Spinal cord (tissue), 10 donors: ENCODE results near the gene AUTS2. TPM values are rescaled to one million over a fixed set of nuclear protein-coding genes. Genes with fewer than 3 reads are reported as not detected.
A peak's percentile ranks its signal among the peaks of the same experiment; 100 is the strongest.

Source experiments
- DNase-seq, 6 donors: peaks; one replicate each; pipeline versions ENCODE4 v3.0.0 to v3.0.0-alpha.2; 2013 to 2015; ENCODE audit warnings: low spot score in 6 of 6, low read depth in 4 of 6
- H3K27ac ChIP-seq: one replicate; pipeline ENCODE4 v1.5.1; 2013; ENCODE audit warnings: low read depth, low read length, control low read depth
- H3K27me3 ChIP-seq: one replicate; pipeline ENCODE4 v1.6.1; 2013; ENCODE audit warnings: low read length; ENCODE audit not compliant: control insufficient read depth, insufficient read depth
- H3K36me3 ChIP-seq: one replicate; pipeline ENCODE4 v1.6.1; 2013; ENCODE audit warnings: low read length; ENCODE audit not compliant: control insufficient read depth, insufficient read depth
- H3K4me1 ChIP-seq: one replicate; pipeline ENCODE4 v1.6.1; 2013; ENCODE audit warnings: low read length; ENCODE audit not compliant: control insufficient read depth, insufficient read depth
- H3K4me3 ChIP-seq: one replicate; pipeline ENCODE4 v1.5.1; 2013; ENCODE audit warnings: low read depth, low read length, control low read depth
- H3K9me3 ChIP-seq: one replicate; pipeline ENCODE4 v1.6.1; 2013; ENCODE audit warnings: low read length; ENCODE audit not compliant: control insufficient read depth, insufficient read depth
- WGBS: methylation state at CpG from one replicate; pipeline ENCODE4 v1.1.5; 2013; ENCODE audit warnings: missing lambda C conversion rate; ENCODE audit not compliant: insufficient coverage; 5-methylcytosine and 5-hydroxymethylcytosine counted together
- polyA plus RNA-seq, 2 donors: library from polyadenylated mRNA; unstranded; fragments of 120-200 nt; gene quantifications; one replicate each; pipeline ENCODE4 v1.2.1, GENCODE V29; 2013; ENCODE audit not compliant: insufficient read length in 2 of 2
- total RNA-seq, 2 donors: library from RNA; depleted of rRNA in 1 of 2; stranded (reverse); fragments of 120-200 nt in 1 of 2; fragments of >200 nt in 1 of 2; gene quantifications; one replicate each; pipeline versions ENCODE4 v1.2.3 to v1.2.4, GENCODE V29; 2013 to 2014
- donor health status: healthy.

Gene AUTS2
- total and polyA plus RNA-seq, 4 donors: 56.2 to 214 (median 135) TPM

DNA sequence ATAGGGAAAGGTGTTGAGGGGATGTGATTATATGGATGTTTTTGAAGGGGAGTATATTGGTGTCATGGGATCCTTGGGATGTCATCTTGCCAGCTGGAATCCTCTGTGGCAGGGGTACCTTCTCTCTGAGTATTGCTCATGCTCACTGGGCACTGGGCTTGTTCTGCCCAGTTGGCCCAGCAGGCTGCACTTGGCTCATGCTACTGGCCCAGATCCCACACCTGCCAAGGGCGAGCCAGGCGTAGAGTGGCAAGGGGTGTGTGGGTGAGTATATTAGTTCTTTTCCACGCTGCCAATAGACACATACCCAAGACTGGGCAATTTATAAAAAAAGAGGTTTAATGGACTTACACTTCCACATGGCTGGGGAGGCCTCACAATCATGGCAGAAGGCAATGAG, 311.9 kb downstream of the AUTS2 start:
- Histone ChIP-seq H3K27ac (no peak overlapping the region), H3K27me3 (no peaks in the 10 kb centered on the region), H3K4me3 (no peak overlapping the region), H3K36me3 (peaks cover 3% of the 10 kb centered on the region), H3K9me3 (peaks cover 8% of the 10 kb centered on the region), H3K4me1 (peaks cover 3% of the 10 kb centered on the region)
- WGBS: no CpG with 5 or more reads among the region's 3 CpGs
- DNase-seq: no peak

DNA sequence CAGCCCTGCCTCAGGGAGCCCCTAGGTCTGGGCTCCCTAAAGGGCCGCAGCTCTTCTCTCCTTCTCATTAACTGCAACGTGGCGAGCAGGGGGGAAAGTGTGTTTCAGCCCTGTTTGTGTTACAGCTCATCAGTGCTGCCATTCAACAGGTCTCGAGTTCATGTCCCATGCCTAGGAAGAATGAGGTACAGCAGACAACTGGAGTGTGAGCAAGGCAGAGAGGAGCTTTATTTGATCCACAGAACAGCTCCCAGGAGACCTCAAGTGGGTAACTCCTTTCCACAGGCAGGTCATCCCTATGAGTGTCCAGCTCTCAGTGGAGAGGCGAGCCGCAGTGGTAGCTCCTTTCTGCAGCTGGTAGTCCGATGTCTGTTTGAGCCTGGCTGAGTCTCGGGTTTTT, 313.1 kb downstream of the AUTS2 start:
- Histone ChIP-seq H3K36me3 (peaks cover 3% of the 10 kb centered on the region), H3K27ac (no peak overlapping the region), H3K9me3 (peaks cover 8% of the 10 kb centered on the region), H3K4me3 (no peak overlapping the region), H3K27me3 (no peaks in the 10 kb centered on the region), H3K4me1 (peaks cover 3% of the 10 kb centered on the region)
- 99% methylated on average over 8 of the region's 8 CpGs for WGBS
- no peak for DNase-seq

DNA sequence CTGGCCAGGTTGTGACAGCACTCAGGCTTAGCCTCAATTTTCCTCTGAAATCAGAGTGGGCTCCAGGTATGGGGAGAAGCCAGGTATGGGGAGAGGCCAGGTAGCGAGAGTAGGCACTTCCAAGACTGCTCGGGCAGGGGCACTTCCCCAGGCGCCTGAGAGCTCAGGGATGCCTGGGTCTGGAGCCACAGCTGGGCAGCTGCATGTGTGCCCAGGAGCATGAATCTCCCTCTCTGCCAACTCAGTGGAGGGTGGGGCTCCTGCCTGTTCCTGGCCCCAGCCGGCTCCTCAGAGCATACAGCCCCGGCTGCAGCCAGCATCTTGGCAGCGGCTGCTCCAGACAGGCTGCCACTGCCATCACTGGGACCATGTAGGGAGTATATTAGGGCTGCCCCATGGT, 313.9 kb downstream of the AUTS2 start:
- H3K36me3 ChIP-seq: peaks cover 3% of the 10 kb centered on the region
- 90% methylated on average over 2 of the region's 6 CpGs for WGBS
- no peak overlapping the region for H3K27ac ChIP-seq
- H3K4me3 ChIP-seq: no peak overlapping the region
- no peak for DNase-seq
- H3K9me3 ChIP-seq: peaks cover 8% of the 10 kb centered on the region
- H3K4me1 ChIP-seq: peaks cover 3% of the 10 kb centered on the region
- no peaks in the 10 kb centered on the region for H3K27me3 ChIP-seq

DNA sequence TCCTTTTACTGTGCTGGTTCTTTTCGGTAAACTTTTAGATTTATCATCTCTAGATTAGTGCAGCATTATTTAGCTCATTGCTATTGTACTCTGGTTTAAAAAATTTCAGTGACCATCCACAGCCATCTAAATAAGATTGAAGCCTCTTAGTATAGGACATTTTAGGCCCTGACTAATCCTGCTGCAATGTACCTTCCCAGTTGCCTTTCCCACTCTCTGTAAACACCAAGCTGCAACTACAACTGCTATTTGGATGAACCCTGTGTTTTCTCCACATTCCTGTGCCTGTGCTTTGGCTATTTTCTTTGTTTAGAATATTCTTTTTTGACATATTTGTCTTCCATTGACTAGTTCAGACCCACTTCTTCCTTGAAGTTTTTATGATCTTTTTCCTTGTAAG, 314.6 kb downstream of the AUTS2 start:
- Histone ChIP-seq H3K36me3 (peaks cover 3% of the 10 kb centered on the region), H3K4me1 (peaks cover 3% of the 10 kb centered on the region), H3K27me3 (no peaks in the 10 kb centered on the region), H3K27ac (no peak overlapping the region), H3K4me3 (no peak overlapping the region), H3K9me3 (peaks cover 8% of the 10 kb centered on the region)
- no peak for DNase-seq
- WGBS: no CpG with 5 or more reads among the region's 1 CpG

DNA sequence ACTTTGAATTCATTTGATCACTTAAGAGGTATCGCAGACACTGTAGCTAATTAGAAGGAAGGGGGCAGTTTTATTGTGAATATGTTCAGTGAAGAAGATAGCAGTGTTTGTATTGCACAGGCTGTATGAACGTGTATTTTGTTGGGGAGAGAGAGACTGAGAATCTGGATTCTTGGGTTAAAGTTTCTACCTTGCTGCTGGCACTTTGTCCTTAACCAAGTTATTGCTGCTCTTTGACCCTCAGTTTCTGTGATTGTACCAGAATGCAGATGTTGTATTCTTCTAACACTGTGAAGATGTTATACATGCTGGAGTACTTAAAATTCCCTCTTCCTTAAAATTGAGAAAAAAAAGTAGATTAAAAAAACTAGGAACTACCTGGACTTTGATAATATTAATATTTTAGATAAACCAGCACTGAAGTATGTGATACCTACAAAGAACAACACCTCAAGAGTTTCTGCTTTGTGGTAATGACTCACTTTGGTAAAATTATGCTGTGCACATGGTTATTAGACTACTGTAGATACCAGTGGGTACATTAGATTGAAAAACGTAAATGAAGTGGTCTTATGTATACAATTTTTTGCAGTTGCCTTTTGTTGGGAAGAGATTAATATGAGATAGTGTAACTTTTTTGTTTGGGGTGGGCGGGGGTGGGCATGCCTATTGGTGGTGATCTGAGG, 321.3 kb downstream of the AUTS2 start:
- WGBS: 70% methylated on average over 3 of the region's 4 CpGs
- H3K4me3 ChIP-seq: no peak overlapping the region
- no peak overlapping the region for H3K27ac ChIP-seq
- DNase-seq: no peak
- no peaks in the 10 kb centered on the region for H3K9me3 ChIP-seq
- H3K36me3 ChIP-seq: no peaks in the 10 kb centered on the region
- H3K4me1 ChIP-seq: no peaks in the 10 kb centered on the region
- no peaks in the 10 kb centered on the region for H3K27me3 ChIP-seq

DNA sequence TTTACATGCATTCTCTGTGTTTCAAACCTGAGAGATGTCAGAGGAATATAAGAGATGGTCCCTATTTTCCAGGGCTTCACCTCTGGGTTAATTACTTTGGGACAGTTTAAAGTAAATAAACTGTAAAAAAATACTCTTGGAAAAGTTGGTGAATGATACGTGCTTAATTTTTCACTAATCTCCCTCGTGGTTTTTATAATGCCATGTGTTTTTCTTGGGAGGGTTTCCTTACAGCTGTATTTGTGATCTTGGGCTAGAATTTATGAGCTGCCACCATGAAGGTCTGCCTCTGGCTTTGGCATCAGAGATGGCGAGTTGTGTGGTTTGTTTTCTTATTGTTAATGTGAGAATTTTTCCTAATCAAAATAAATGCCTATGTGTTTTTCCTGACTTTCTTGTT, 322.5 kb downstream of the AUTS2 start:
- H3K36me3 ChIP-seq: no peaks in the 10 kb centered on the region
- DNase-seq: no peak
- no peaks in the 10 kb centered on the region for H3K4me1 ChIP-seq
- H3K27me3 ChIP-seq: no peaks in the 10 kb centered on the region
- H3K27ac ChIP-seq: no peak overlapping the region
- H3K4me3 ChIP-seq: no peak overlapping the region
- WGBS: 82% methylated on average over 2 of the region's 3 CpGs
- H3K9me3 ChIP-seq: no peaks in the 10 kb centered on the region

DNA sequence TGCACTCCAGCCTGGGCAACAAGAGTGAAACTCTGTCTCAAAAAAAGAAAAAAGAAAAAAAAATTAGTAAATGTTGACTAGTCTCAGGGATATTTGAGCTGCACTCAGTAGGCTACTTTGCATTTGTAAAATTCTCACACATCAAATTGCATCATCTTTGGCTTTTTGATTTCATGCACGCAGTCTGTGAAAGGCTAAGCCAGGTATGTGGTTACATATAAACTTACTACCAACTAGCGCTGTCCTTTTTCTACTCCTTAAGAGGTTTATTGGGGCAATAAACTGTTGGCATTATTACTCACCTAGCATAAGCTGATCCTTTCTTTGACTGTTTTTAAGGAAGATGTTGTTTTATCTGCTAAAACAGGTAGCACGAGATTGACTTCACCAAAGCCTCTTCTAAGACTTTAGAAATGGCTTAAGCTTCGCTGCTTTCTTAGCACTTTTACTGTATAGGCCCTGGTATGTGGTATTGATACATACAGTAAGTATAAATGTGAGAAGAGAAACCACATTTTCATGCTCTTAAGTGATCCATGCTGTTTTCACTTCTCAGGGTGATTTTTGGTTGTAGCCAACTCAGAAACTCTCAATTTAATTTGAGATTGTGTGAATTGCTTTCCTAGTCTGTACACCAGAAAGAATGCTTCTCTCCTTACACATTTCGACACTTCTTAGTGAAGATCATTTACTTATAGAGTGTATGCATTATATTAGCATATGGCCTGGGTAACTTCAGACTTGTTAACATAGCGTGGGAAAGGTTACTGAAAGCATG, 323.9 kb downstream of the AUTS2 start:
- Histone ChIP-seq H3K4me1 (no peaks in the 10 kb centered on the region), H3K36me3 (no peaks in the 10 kb centered on the region), H3K27me3 (no peaks in the 10 kb centered on the region), H3K9me3 (no peaks in the 10 kb centered on the region), H3K27ac (no peak overlapping the region), H3K4me3 (no peak overlapping the region)
- WGBS: no CpG with 5 or more reads among the region's 6 CpGs
- DNase-seq: peak in 1 of 6 donors; percentile 24

DNA sequence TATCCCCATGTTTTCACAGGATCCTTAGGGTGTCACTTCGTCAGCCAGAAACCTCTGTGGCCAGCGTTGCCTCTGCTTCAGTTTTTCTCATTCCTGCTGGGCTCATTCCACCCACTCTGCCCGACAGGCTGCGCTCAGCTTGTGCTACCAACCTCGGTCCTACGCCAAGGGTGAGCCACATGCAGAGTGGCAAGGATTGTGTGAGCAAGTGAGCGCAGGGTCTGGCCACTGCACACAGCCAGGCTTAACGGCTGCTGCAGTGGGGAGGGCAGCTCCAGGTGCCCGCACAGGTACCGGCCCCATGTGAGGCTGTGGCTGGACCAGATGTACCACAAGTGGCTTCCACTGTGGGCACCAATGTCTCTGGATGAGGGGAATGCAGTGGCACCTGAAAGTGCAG, 329.2 kb downstream of the AUTS2 start:
- no peaks in the 10 kb centered on the region for H3K9me3 ChIP-seq
- no peak for DNase-seq
- H3K4me3 ChIP-seq: no peak overlapping the region
- WGBS: 98% methylated on average over 10 of the region's 10 CpGs
- no peak overlapping the region for H3K27ac ChIP-seq
- H3K27me3 ChIP-seq: no peaks in the 10 kb centered on the region
- H3K36me3 ChIP-seq: peaks cover 3% of the 10 kb centered on the region
- no peaks in the 10 kb centered on the region for H3K4me1 ChIP-seq

DNA sequence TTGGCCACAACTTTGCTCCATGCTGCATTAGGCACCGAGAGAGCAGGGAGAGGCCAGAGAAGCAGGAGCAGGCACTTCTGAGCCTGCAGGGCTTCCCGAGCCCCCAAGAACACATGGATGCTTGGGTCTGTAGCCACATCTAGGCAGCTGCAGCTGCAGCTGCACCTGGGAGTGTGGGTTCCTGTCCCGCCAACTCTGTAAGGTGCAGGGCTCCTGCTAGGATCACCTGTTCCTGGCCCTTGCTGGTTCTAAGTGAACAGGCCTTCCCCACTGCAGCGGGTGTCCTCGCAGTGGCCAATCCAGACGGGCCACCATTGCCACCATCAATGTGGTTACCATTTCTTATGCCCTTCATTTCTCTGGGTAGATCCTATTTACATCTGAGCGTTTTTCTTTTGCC, 330.3 kb downstream of the AUTS2 start:
- Histone ChIP-seq H3K27me3 (no peaks in the 10 kb centered on the region), H3K9me3 (no peaks in the 10 kb centered on the region), H3K36me3 (peaks cover 3% of the 10 kb centered on the region), H3K4me1 (no peaks in the 10 kb centered on the region), H3K27ac (no peak overlapping the region), H3K4me3 (no peak overlapping the region)
- DNase-seq: no peak
- WGBS: 92% methylated on average over 5 of the region's 7 CpGs

DNA sequence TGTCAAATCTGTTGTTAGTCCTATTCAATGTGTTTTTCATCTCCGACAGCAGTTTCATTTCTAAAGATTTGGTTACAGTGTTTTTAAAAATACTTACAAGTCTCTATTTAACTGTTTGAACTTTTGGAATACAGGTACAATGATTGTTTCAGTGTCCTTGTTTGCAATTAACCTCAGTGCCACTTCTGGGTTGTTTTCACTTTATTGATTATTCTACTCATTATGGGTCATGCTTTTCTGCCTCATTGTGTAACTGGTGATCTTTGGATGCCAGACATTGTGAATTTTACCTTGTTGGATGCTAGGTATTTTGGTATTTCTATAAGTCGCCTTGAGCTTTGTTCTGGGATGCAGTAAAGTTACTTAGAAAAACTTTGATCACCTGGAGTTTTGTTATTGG, 331.3 kb downstream of the AUTS2 start:
- peaks cover 1% of the 10 kb centered on the region for H3K4me1 ChIP-seq
- H3K27me3 ChIP-seq: no peaks in the 10 kb centered on the region
- no CpG with 5 or more reads among the region's 2 CpGs for WGBS
- no peak overlapping the region for H3K4me3 ChIP-seq
- H3K36me3 ChIP-seq: peaks cover 3% of the 10 kb centered on the region
- no peak overlapping the region for H3K27ac ChIP-seq
- no peak for DNase-seq
- no peaks in the 10 kb centered on the region for H3K9me3 ChIP-seq
